ENCODE results near the gene PITRM1.

GRCh38 chr10:3145366-3145765 is 27.2 kb downstream of the PITRM1 start:
- TF ChIP-seq POLR2A (IDR thresholded peaks at IDR 0.05), result no peak
- TF ChIP-seq, protein P1, sequence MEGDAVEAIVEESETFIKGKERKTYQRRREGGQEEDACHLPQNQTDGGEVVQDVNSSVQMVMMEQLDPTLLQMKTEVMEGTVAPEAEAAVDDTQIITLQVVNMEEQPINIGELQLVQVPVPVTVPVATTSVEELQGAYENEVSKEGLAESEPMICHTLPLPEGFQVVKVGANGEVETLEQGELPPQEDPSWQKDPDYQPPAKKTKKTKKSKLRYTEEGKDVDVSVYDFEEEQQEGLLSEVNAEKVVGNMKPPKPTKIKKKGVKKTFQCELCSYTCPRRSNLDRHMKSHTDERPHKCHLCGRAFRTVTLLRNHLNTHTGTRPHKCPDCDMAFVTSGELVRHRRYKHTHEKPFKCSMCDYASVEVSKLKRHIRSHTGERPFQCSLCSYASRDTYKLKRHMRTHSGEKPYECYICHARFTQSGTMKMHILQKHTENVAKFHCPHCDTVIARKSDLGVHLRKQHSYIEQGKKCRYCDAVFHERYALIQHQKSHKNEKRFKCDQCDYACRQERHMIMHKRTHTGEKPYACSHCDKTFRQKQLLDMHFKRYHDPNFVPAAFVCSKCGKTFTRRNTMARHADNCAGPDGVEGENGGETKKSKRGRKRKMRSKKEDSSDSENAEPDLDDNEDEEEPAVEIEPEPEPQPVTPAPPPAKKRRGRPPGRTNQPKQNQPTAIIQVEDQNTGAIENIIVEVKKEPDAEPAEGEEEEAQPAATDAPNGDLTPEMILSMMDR (IDR thresholded peaks at IDR 0.05), result no peak
